WTC11 (cell line): ENCODE measurements around the gene ZBTB20. TPM values are rescaled to one million over a fixed set of nuclear protein-coding genes. Genes with fewer than 3 reads are reported as not detected.

Experiments used
- ATAC-seq: fragments of 200-7000 bp; cut with Tn5 transposase; 2 replicates; pipeline ENCODE4 v1.10.0; 2021; ENCODE audit warnings: mild to moderate bottlenecking, moderate library complexity
- CTCF ChIA-PET: fragments of 300-600 bp; sonication (Branson Sonifier 250); formaldehyde crosslinking; loops from one replicate; lab custom pipeline; 2021; ENCODE audit warnings: antibody characterized with exemption; lab: Charles Lee
- POLR2A ChIA-PET: fragments of 350-600 bp; sonication (Branson Sonifier 250); formaldehyde crosslinking; loops from one replicate; lab custom pipeline; 2021; ENCODE audit warnings: antibody characterized with exemption; lab: Charles Lee
- DNase-seq: peaks from one replicate; pipeline ENCODE4 v3.0.0; 2021; ENCODE audit warnings: low spot score
- H3K27ac Mint-ChIP-seq: 2 replicates; pipeline ENCODE4 v1.8.0; 2021; ENCODE audit warnings: mixed read lengths
- H3K27me3 Mint-ChIP-seq: 2 replicates; pipeline ENCODE4 v1.8.0; 2021; ENCODE audit warnings: low read depth, mild to moderate bottlenecking, moderate library complexity, mixed read lengths
- H3K36me3 Mint-ChIP-seq: 2 replicates; pipeline ENCODE4 v1.8.0; 2021; ENCODE audit warnings: mixed read lengths
- H3K4me1 Mint-ChIP-seq: 2 replicates; pipeline ENCODE4 v1.8.0; 2022; ENCODE audit warnings: mixed read lengths
- H3K4me3 Mint-ChIP-seq: 2 replicates; pipeline ENCODE4 v1.8.0; 2021; ENCODE audit warnings: mild to moderate bottlenecking, moderate library complexity, mixed read lengths
- H3K9me3 Mint-ChIP-seq: 2 replicates; pipeline ENCODE4 v1.8.0; 2021; ENCODE audit warnings: mixed read lengths
- ATF2 ChIP-seq: sonication (generic); formaldehyde crosslinking; IDR thresholded peaks from 2 replicates; pipeline ENCODE4 v1.8.1; 2022; ENCODE audit warnings: low read depth, missing genetic modification reagents, borderline replicate concordance
- CREB1 ChIP-seq: sonication (generic); formaldehyde crosslinking; IDR thresholded peaks from 2 replicates; pipeline ENCODE4 v1.8.0; 2023; ENCODE audit warnings: mild to moderate bottlenecking, missing genetic modification reagents
- ETV6 ChIP-seq: sonication (generic); formaldehyde crosslinking; IDR thresholded peaks from 2 replicates; pipeline ENCODE4 v1.8.1; 2022; ENCODE audit warnings: mild to moderate bottlenecking, missing genetic modification reagents
- FOXK1 ChIP-seq: sonication (generic); formaldehyde crosslinking; IDR thresholded peaks from 2 replicates; pipeline ENCODE4 v1.8.0; 2022; ENCODE audit warnings: mild to moderate bottlenecking, moderate library complexity, missing genetic modification reagents
- FOXP4 ChIP-seq: sonication (generic); formaldehyde crosslinking; IDR thresholded peaks from 2 replicates; pipeline ENCODE4 v1.8.0; 2022; ENCODE audit warnings: mild to moderate bottlenecking, missing genetic modification reagents
- GRHL2 ChIP-seq: fragments of 250-450 bp; sonication (Bioruptor Pico); IDR thresholded peaks from 2 replicates; pipeline ENCODE4 v1.8.0; 2022; ENCODE audit warnings: mild to moderate bottlenecking, moderate library complexity; ENCODE audit not compliant: insufficient replicate concordance, severe bottlenecking
- KAT7 ChIP-seq: sonication (generic); formaldehyde crosslinking; IDR thresholded peaks from 2 replicates; pipeline ENCODE4 v1.8.1; 2023; ENCODE audit warnings: missing genetic modification reagents, mild to moderate bottlenecking, borderline replicate concordance
- NFE2L1 ChIP-seq: sonication (generic); formaldehyde crosslinking; IDR thresholded peaks from 2 replicates; pipeline ENCODE4 v1.8.1; 2023; ENCODE audit warnings: missing genetic modification reagents
- NR2C2 ChIP-seq: sonication (generic); formaldehyde crosslinking; IDR thresholded peaks from 2 replicates; pipeline ENCODE4 v1.8.0; 2022; ENCODE audit warnings: mild to moderate bottlenecking, missing genetic modification reagents
- OVOL2 ChIP-seq: fragments of 250-450 bp; sonication (Bioruptor Pico); IDR thresholded peaks from 2 replicates; pipeline ENCODE4 v1.9.0; 2021; ENCODE audit warnings: mild to moderate bottlenecking, borderline replicate concordance
- PRRX2 ChIP-seq: fragments of 250-450 bp; sonication (Bioruptor Pico); IDR thresholded peaks from 2 replicates; pipeline ENCODE4 v1.8.0; 2021; ENCODE audit warnings: mild to moderate bottlenecking
- SMAD4 ChIP-seq: sonication (generic); formaldehyde crosslinking; IDR thresholded peaks from 2 replicates; pipeline ENCODE4 v1.8.0; 2022; ENCODE audit warnings: mild to moderate bottlenecking, missing genetic modification reagents
- SOX15 ChIP-seq: fragments of 250-450 bp; sonication (Bioruptor Pico); IDR thresholded peaks from 2 replicates; pipeline ENCODE4 v1.9.0; 2021; ENCODE audit warnings: mild to moderate bottlenecking
- TCF7 ChIP-seq: sonication (generic); formaldehyde crosslinking; IDR thresholded peaks from 2 replicates; pipeline ENCODE4 v1.8.0; 2022; ENCODE audit warnings: mild to moderate bottlenecking, low read depth, missing genetic modification reagents, moderate library complexity
- TP53 ChIP-seq: sonication (generic); formaldehyde crosslinking; IDR thresholded peaks from 2 replicates; pipeline ENCODE4 v1.8.1; 2023; ENCODE audit warnings: mild to moderate bottlenecking, missing genetic modification reagents
- ZNF219 ChIP-seq: sonication (generic); formaldehyde crosslinking; IDR thresholded peaks from 2 replicates; pipeline ENCODE4 v1.8.0; 2023; ENCODE audit warnings: missing genetic modification reagents, mild to moderate bottlenecking, borderline replicate concordance
- total RNA-seq: library from RNA; stranded (reverse); gene quantifications from 3 replicates; pipeline ENCODE4 v1.2.3, GENCODE V29; 2021
- TF ChIP-seq, protein P1 (sequence below): sonication (generic); formaldehyde crosslinking; IDR thresholded peaks from 2 replicates; pipeline ENCODE4 v1.8.1; 2022; ENCODE audit warnings: missing genetic modification reagents, borderline replicate concordance
- TF ChIP-seq, protein P2 (sequence below): sonication (generic); formaldehyde crosslinking; IDR thresholded peaks from 2 replicates; pipeline ENCODE4 v1.8.0; 2022; ENCODE audit warnings: mild to moderate bottlenecking, missing genetic modification reagents
- TF ChIP-seq, protein P3 (sequence below): sonication (generic); formaldehyde crosslinking; IDR thresholded peaks from 2 replicates; pipeline ENCODE4 v1.8.0; 2022; ENCODE audit warnings: missing genetic modification reagents
- TF ChIP-seq, protein P4 (sequence below): sonication (generic); formaldehyde crosslinking; IDR thresholded peaks from 2 replicates; pipeline ENCODE4 v1.8.1; 2022; ENCODE audit warnings: low read depth, mild to moderate bottlenecking, moderate library complexity, missing genetic modification reagents, borderline replicate concordance

The ZBTB20 gene
- total RNA-seq, 1 experiment from 2014 or later = 1.5 TPM

GRCh38 chr3:114428044-114428595 is 719.0 kb downstream of the ZBTB20 start:
- H3K27ac Mint-ChIP-seq = no peak overlapping the region
- peaks cover 14% of the 10 kb centered on the region for H3K36me3 Mint-ChIP-seq
- no peak overlapping the region for H3K4me3 Mint-ChIP-seq
- DNase-seq = no peak
- no peaks in the 10 kb centered on the region for H3K27me3 Mint-ChIP-seq
- POLR2A ChIA-PET = no interaction called here
- no peak for TF ChIP-seq NR2C2
- TF ChIP-seq, protein P1, sequence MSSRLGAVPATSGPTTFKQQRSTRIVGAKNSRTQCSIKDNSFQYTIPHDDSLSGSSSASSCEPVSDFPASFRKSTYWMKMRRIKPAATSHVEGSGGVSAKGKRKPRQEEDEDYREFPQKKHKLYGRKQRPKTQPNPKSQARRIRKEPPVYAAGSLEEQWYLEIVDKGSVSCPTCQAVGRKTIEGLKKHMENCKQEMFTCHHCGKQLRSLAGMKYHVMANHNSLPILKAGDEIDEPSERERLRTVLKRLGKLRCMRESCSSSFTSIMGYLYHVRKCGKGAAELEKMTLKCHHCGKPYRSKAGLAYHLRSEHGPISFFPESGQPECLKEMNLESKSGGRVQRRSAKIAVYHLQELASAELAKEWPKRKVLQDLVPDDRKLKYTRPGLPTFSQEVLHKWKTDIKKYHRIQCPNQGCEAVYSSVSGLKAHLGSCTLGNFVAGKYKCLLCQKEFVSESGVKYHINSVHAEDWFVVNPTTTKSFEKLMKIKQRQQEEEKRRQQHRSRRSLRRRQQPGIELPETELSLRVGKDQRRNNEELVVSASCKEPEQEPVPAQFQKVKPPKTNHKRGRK (CRISPR knock-in tag) = no peak
- no peak for TF ChIP-seq SMAD4
- no peak for TF ChIP-seq OVOL2 (CRISPR knock-in tag)
- TF ChIP-seq TP53 (CRISPR knock-in tag) = no peak
- TF ChIP-seq TCF7 (CRISPR knock-in tag) = no peak
- no peak for TF ChIP-seq ETV6
- TF ChIP-seq, all 79 proteins: peak for 0
- no peak for ATAC-seq
- Mint-ChIP-seq H3K9me3 (peaks cover 16% of the 10 kb centered on the region), H3K4me1 (peaks cover 23% of the 10 kb centered on the region)
- CTCF ChIA-PET = interaction anchor here (0.5 to 1.9 kb wide), 2 partner anchors 9 to 44 kb away, joined by 4 to 13 read pairs; no protein-coding TSS in a partner anchor

DNA sequence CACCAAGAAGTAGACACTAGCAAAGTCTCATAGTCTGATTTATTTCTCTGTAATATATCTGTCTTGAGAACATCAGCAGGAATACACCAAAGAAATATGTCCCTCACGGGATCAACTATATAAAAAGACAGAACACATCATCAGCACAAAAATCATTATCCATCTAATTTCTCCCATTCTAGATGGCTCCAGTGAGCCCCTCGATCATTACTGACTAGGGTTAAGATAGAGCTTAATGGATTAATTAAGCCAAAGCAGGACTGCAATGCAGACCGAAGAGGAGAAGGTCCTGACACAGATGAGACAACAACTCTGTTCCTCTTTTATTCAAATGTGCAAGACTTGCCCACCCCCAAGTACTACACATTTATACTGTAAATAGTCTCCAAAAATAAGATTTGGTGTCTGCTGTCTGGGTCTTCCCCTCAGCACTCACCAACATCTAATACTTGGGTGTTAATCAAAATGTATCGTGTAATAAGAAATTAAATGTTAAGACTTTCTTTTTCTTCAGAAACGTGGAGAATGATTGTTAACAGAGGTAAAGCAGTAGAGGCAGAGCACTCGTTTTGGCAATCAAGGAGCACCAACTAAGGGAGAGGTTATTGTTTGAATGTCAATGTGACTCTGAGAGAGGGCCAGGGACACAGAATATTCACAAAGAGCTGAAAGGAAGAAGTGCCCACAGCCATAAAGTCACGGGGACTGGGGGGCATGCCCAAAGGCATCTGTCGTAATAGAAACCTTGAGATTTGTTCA is 719.6 kb downstream of the ZBTB20 start:
- POLR2A ChIA-PET = no interaction called here
- Mint-ChIP-seq H3K4me1 (peaks cover 23% of the 10 kb centered on the region), H3K9me3 (peaks cover 16% of the 10 kb centered on the region), H3K4me3 (no peak overlapping the region), H3K36me3 (peaks cover 14% of the 10 kb centered on the region), H3K27ac (peak overlapping the region; percentile 18; the same call in 1 of the 2 replicates), H3K27me3 (no peaks in the 10 kb centered on the region)
- TF ChIP-seq, protein P2, sequence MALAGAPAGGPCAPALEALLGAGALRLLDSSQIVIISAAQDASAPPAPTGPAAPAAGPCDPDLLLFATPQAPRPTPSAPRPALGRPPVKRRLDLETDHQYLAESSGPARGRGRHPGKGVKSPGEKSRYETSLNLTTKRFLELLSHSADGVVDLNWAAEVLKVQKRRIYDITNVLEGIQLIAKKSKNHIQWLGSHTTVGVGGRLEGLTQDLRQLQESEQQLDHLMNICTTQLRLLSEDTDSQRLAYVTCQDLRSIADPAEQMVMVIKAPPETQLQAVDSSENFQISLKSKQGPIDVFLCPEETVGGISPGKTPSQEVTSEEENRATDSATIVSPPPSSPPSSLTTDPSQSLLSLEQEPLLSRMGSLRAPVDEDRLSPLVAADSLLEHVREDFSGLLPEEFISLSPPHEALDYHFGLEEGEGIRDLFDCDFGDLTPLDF (CRISPR knock-in tag) = no peak
- TF ChIP-seq KAT7 (CRISPR knock-in tag) (no peak), FOXK1 (no peak)
- CTCF ChIA-PET = interaction anchor here (0.5 to 1.9 kb wide), 2 partner anchors 9 to 43 kb away, joined by 4 to 13 read pairs; no protein-coding TSS in a partner anchor
- no peak for ATAC-seq
- DNase-seq = no peak

DNA sequence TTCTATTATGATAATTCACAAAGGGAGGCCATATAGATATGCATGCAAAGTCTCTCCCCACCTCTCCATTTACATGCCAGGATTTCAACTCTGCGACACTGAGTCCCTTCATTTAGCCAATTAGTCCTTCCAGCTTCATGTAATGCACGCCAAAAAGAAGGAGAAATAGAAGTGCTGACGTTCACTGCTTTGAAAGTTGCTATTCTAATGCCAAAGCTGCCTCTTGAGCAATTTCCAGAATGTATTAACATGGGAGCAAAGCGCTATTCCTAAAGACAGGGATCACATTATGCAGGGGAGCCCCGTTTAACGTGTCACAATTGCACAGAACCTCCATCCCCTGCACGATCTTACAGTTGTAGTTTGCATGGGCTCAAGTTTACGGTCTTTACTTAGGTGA is 722.8 kb downstream of the ZBTB20 start:
- Mint-ChIP-seq H3K27me3 (no peaks in the 10 kb centered on the region), H3K4me1 (peaks cover 23% of the 10 kb centered on the region), H3K4me3 (no peak overlapping the region), H3K27ac (no peak overlapping the region), H3K36me3 (peaks cover 14% of the 10 kb centered on the region), H3K9me3 (peaks cover 16% of the 10 kb centered on the region)
- DNase-seq (no peak), ATAC-seq (no peak)
- TF ChIP-seq NFE2L1 (CRISPR knock-in tag) (no peak), TP53 (CRISPR knock-in tag) (no peak), ZNF219 (no peak), CREB1 (no peak), PRRX2 (CRISPR knock-in tag) (no peak), ATF2 (CRISPR knock-in tag) (no peak), FOXP4 (no peak), GRHL2 (CRISPR knock-in tag) (no peak), SOX15 (CRISPR knock-in tag) (no peak)
- TF ChIP-seq, protein P3, sequence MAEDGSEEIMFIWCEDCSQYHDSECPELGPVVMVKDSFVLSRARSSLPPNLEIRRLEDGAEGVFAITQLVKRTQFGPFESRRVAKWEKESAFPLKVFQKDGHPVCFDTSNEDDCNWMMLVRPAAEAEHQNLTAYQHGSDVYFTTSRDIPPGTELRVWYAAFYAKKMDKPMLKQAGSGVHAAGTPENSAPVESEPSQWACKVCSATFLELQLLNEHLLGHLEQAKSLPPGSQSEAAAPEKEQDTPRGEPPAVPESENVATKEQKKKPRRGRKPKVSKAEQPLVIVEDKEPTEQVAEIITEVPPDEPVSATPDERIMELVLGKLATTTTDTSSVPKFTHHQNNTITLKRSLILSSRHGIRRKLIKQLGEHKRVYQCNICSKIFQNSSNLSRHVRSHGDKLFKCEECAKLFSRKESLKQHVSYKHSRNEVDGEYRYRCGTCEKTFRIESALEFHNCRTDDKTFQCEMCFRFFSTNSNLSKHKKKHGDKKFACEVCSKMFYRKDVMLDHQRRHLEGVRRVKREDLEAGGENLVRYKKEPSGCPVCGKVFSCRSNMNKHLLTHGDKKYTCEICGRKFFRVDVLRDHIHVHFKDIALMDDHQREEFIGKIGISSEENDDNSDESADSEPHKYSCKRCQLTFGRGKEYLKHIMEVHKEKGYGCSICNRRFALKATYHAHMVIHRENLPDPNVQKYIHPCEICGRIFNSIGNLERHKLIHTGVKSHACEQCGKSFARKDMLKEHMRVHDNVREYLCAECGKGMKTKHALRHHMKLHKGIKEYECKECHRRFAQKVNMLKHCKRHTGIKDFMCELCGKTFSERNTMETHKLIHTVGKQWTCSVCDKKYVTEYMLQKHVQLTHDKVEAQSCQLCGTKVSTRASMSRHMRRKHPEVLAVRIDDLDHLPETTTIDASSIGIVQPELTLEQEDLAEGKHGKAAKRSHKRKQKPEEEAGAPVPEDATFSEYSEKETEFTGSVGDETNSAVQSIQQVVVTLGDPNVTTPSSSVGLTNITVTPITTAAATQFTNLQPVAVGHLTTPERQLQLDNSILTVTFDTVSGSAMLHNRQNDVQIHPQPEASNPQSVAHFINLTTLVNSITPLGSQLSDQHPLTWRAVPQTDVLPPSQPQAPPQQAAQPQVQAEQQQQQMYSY = no peak
- TF ChIP-seq, protein P4, sequence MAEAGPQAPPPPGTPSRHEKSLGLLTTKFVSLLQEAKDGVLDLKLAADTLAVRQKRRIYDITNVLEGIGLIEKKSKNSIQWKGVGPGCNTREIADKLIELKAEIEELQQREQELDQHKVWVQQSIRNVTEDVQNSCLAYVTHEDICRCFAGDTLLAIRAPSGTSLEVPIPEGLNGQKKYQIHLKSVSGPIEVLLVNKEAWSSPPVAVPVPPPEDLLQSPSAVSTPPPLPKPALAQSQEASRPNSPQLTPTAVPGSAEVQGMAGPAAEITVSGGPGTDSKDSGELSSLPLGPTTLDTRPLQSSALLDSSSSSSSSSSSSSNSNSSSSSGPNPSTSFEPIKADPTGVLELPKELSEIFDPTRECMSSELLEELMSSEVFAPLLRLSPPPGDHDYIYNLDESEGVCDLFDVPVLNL (CRISPR knock-in tag) = no peak
- POLR2A ChIA-PET = no interaction called here
- CTCF ChIA-PET = no interaction called here
